ENCODE measurements around the gene SCIN.
"Not testable (repeated sequence)": the region's sequence is repeated elsewhere in the genome, so short reads cannot be mapped to it uniquely, and the experiment has no call there.

SCIN gene

DNA sequence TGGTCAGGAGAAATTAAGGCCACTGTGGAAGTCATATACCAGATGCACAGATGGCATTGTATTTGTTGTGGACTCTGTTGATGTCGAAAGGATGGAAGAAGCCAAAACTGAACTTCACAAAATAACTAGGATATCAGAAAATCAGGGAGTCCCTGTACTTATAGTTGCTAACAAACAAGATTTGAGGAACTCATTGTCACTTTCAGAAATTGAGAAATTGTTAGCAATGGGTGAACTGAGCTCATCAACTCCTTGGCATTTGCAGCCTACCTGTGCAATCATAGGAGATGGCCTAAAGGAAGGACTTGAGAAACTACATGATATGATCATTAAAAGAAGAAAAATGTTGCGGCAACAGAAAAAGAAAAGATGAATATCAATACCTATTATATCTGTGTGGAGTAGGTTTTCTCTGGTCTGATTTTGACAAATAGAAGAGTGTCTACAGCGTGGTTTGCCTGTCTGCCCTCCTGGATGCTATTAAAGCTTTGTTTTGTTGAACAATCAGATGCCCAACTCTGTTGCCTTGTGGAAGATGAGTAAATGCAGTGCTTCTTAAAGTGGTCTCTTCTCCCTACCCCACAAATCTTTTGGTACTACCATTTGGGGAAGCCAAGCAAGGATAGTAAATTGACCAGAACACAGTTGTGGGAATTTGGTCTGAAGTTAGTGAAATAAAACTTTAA is 118.1 kb downstream of the SCIN start:
- DNase-seq (ENCODE audit: low read depth), result not testable (repeated sequence)

DNA sequence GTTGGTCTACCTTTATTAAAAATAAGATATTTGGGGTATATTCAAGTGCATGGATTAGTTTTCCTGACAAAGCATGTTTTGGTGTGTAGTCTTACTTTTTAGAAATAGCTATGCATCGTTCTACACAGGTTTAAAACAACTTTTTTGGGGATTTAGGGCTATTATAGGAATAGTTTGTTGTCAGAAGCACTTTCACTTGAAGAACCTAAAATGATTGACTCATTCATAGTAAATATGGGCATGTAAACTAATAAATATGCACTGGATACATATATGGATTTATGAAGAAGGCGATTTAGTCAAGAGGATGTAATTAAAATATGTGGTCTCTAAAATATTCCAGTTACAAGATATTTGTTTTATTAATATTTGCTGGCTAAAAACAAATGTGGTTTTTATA is 118.9 kb downstream of the SCIN start:
- DNase-seq (ENCODE audit: low read depth), result no peak

DNA sequence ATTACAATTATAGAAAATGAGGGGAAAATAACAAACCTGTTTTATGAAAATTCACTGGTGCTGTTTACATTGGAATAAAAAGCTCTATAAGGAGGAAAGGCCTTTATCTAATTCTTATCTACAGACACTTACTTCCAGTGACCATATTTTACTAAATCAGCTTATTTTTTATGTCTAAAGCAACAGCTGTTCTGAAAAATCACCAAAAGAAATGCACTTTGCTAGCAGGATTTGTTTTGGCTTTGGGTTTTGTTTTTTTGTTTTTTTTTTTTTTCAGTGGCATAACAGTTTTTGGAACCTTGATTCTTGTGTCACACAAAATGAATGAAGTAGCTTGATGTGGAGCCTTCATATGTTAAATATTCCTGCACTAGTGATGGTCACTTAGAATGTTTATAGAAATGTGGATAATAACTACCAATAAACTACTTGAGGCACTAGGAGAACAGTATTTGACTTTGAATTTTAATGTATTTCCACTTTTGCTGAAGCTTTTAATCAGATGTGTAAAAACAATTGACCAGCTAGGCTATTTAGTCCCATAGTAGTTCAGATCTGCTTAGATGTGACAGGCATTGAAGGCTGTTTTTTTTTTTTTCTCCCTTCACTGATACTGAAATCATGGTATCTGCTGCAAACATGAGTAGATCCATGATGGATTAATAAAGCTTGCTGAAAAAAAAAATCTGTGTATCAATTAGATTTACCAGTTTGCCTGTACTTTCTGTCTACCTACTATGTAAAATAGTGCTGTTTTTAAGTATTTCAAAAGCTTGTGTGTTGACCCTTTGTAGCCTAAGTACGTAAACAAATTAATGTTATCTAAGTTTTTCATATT is 119.7 kb downstream of the SCIN start:
- DNase-seq (ENCODE audit: low read depth), result no peak

DNA sequence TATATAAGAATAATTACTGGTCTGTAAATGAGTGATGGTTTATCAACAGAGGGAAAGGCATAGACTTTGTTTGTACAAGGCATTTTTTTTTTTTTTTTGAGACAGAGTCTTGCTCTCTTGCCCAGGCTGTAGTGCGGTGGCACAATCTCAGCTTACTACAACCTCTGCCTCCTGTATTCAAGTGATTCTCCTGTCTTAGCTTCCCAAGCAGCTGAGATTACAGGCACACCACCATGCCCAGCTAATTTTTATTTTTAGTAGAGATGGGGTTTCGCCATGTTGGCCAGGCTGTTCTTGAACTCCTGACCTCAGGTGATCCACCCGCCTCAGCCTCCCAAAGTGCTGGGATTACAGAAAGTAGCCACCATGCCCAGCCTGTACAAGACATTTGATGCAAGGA is 120.9 kb downstream of the SCIN start:
- not testable (repeated sequence) for DNase-seq (ENCODE audit: low read depth)

DNA sequence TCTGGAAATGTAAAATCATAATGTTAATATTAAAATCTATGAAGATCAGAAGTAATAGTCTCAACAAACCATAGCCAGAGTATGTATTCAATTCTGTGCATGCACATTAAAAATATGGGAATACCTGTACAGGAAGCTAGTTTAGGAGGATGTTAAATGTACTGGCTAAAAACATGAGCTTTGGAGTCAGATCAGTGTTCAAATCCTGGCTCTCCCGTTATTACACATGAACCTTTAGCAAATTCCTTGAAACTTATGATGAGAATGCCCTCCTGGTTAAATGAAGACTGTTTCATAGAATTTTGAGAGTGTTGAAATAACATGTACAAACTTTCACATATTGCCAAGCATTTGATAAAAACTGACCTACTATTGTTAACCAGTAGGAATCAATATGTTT is 121.5 kb downstream of the SCIN start:
- DNase-seq (ENCODE audit: low read depth), result no peak

DNA sequence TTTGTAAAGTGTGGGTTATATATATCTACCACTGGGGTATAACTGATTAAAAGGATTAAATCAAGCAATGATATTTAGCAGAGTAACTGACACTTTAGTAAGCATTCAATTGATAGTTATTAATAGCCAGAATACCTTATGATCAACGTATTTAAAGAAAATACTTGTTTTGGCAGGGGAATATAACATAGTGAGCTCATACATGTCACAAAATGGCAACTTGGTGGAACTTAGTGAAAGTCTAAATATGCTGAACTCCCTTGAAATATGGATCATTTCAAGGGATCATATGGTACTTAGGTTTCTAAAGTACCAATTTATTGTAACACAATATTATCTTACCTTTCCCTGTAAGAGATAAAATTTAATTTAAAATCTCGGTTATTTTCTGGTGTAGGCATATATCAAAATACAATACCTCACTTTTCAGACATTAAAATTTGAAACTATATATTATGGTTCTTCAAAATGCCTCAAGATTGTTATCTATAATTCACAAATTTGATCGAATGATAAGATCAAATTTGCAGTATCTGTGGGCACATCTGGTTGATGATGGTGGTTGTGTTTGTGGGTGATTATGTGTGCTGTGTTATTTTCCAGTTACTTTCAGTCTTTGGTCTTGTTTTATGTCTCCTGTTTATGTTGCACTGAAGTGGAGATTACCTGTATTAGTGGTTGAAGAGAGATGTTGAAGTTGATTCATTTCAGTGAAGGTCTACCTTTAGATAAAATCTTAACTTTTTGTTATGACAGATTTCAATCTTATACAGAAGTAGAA is 122.1 kb downstream of the SCIN start:
- no peak for DNase-seq (ENCODE audit: low read depth)

DNA sequence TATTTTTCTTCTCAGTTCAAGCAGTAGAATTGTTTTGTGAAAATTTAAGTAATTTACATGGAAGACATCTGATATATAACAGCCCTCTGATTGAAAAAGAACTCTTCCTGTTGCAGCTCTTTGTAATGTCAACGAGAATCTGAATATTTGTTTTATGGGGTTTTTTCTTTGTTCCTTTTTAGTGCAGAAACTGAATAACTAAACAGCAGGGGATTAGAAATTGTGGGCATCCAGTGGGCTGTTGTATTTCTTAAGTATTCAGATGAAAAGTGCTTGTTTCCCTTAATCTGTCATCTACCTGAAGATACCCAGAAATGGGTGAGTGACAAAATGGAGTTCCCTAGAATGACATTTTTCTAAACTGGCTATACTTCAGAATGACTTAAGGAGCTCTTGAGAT is 124.3 kb downstream of the SCIN start:
- no peak for DNase-seq (ENCODE audit: low read depth)

DNA sequence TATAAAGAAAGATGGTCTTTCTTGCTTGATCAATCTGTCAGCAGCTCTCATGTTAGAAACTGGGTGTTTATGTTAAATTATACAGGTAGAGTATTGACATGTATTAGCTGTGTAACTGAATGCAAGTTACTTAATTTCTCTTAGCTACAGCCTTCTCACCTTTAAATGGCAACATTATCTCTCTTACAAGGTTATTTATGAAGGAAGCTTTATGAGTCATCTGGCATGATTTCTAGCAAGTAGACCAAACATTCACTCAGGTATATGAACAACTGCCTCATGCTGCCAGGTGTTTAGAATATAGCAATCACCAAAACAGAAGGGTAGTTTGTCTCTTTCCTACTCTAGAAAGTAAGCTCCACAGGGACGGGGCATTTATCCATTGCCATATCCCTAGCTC is 125.4 kb downstream of the SCIN start:
- DNase-seq (ENCODE audit: low read depth), result no peak

DNA sequence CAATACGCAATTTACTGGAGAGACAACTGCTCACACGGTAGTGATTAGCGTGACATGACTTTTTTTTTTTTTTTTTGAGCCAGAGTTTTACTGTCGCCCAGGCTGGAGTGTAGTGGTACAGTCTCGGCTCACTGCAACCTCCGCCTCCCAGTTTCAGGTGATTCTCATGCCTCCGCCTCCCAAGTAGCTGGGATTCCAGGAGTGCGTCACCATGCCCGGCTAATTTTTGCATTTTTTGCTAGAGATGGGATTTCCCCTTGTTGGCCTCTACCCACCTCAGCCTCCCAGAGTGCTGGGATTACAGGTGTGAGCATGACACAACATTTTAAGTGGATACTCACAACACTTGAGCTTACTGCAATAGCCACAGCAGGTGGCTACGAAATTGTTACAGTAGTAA is 128.8 kb downstream of the SCIN start:
- no peak for DNase-seq (ENCODE audit: low read depth)

DNA sequence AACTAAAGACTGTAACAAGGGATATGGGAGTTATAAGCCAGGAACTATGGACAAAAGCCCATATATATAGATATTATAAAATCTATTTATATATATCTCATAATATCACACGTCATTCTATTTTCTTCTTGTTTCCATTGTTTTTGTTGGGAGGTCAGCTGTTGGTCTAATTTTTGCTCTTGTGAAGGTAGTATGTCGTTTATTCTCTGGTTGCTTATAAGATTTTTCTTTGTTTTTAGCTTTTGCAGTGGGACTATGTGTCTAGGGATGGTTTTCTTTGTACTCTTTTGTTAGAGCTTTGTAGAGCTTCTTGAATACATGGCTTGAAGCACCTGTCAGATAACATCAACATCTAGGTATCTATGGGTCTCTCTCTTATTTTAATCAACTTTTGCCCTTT is 130.9 kb downstream of the SCIN start:
- DNase-seq (ENCODE audit: low read depth), result no peak

DNA sequence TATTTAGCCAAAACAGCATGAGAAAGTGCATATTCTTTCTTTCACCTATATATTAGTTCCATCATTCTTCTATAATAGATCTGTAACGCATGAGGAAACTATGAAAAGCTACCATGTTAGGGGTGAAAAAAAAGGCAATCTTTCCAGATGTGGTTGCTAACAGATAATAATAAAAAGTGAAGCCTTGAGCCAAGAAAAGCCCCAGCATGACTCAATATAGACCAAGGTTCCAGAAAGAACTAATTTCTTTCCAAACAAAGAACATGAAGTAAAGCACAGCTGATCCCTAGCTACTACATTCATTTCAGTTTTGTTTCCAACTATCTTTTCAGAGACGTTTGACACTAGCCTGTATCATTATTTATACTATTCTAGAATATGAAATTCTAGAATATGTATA is 133.4 kb downstream of the SCIN start:
- DNase-seq (ENCODE audit: low read depth), result no peak

DNA sequence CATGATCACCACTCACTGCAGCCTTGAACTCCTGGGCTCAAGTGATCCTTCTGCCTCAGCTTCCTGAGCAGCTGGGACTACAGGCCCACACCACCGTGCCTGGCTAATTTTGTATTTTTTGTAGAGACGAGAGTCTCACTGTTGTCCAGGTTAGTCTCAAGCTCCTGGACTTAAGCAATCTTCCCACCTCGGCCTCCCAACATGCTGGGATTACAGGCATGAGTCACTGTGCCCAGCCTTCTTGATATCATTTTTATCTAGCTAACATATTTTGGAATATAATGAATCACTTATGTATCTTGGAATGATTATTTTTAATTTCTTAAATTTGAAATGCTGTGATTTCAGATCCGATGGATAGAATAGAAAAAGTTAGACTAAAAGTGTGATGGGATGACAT is 135.4 kb downstream of the SCIN start:
- DNase-seq (ENCODE audit: low read depth), result no peak

DNA sequence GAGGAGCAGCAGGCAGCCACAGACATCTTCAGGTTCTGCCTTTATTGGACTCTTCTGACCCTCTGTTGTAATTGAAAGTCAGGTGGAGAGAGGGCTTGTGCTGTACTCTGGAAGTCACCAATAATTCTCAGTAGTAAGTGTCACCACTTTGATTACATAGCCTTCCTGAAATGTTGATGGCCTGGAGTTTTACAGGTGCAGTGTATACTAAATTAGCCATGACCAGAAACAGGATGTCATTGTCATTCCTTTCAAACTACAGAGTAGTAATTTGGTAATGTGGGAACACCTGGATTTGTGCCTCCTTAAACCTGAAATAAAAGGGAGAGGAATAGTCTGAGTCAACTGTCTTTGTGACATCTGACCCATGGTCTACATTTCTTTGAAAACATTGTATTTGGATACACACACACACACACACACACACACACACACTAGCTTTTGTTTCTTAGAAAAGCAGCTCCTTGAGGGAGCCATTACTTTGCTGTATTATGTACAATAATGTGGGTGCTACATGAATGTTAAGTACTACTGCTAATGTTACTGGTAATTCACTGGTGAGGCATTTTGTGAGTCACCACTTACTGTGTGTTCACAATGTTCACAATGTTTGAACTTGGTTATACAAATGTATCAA is 136.5 kb downstream of the SCIN start:
- DNase-seq (ENCODE audit: low read depth), result no peak

DNA sequence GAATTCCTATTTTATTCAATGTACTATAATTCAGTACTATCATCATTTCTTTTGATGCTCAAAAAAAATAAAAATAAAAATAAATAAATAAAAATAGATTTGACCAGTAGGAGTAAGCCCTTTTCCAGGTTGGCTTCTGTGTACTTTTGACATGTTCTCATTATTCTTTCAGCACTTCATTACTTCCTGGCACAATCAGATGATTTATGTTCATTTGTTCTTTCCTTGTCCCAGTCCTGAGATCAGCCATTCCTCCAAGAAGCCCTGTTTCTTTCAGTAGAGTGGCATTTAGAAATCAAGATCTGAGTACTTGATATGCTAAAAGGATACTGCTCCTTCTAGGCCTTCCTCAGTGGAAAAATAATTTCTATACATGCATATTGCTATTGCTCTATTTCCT is 137.8 kb downstream of the SCIN start:
- no peak for DNase-seq (ENCODE audit: low read depth)

Data from stimulated activated CD8-positive, alpha-beta memory T cell treated with anti-CD3 and anti-CD28 coated beads, Interleukin-12 subunit alpha, Interleukin-12 subunit beta, amount 100 ng/mL, for 1 hour (primary cell).